ENCODE results near the gene ABCC5. TPM values are rescaled to one million over a fixed set of nuclear protein-coding genes. Genes with fewer than 3 reads are reported as not detected.

The ABCC5 gene
- total RNA-seq, 1 experiment from 2014 or later: 37.6 TPM

GRCh38 chr3:183917776-183918175 lies 99.9 kb downstream of the ABCC5 start:
- Histone ChIP-seq H3K14ac (ENCODE audit: insufficient read depth, low read length) (no peak overlapping the region), H4K20me1 (ENCODE audit: control insufficient read depth, insufficient read depth, insufficient read length) (no peaks in the 10 kb centered on the region), H2BK120ac (ENCODE audit: low read depth, low read length, poor library complexity, severe bottlenecking) (no peak overlapping the region), H3K27ac (ENCODE audit: insufficient read length, low read depth, low read length) (no peak overlapping the region), H2BK20ac (ENCODE audit: low read depth, low read length, poor library complexity, severe bottlenecking) (no peak overlapping the region), H4K91ac (ENCODE audit: insufficient read length, low read depth, low read length) (no peak overlapping the region), H4K5ac (ENCODE audit: insufficient read length, low read depth, low read length) (no peak overlapping the region), H2AK5ac (ENCODE audit: insufficient read length, low read length) (no peak overlapping the region), H3K79me2 (ENCODE audit: insufficient read depth, low read length) (no peaks in the 10 kb centered on the region), H3K56ac (ENCODE audit: insufficient read length, low read depth, low read length) (no peak overlapping the region), H2AFZ (ENCODE audit: low read length) (no peak overlapping the region), H3K79me1 (ENCODE audit: insufficient read depth, low read depth, low read length, poor library complexity, severe bottlenecking) (no peaks in the 10 kb centered on the region), H3K23me2 (ENCODE audit: insufficient read length, low read depth, low read length, poor library complexity, severe bottlenecking) (no peaks in the 10 kb centered on the region), H3K18ac (ENCODE audit: insufficient read length, low read depth, low read length) (no peak overlapping the region), H3K4me1 (ENCODE audit: insufficient read depth, low read length) (no peaks in the 10 kb centered on the region), H3K27me3 (ENCODE audit: insufficient read depth, low read length) (no peaks in the 10 kb centered on the region), H4K8ac (replicated peaks; ENCODE audit: insufficient read length, low read depth, low read length) (no peak overlapping the region), H3K4me2 (ENCODE audit: insufficient read depth, insufficient read length, low read length) (no peak overlapping the region), H3K23ac (ENCODE audit: insufficient read length, low read depth, low read length) (no peak overlapping the region), H2BK12ac (ENCODE audit: insufficient read length, low read depth, low read length) (no peak overlapping the region), H3K9me3 (ENCODE audit: control insufficient read depth, low read depth, low read length) (no peaks in the 10 kb centered on the region), H3K4ac (ENCODE audit: low read depth, low read length) (no peak overlapping the region), H2BK15ac (ENCODE audit: low read depth, low read length) (no peak overlapping the region), H3K9ac (ENCODE audit: extremely low read depth, insufficient read length, low read length) (no peak overlapping the region), H2BK5ac (ENCODE audit: insufficient read length, low read length) (no peak overlapping the region), H3T11ph (ENCODE audit: low read length) (no peak overlapping the region)
- Mint-ChIP-seq H3K9me3 (no peaks in the 10 kb centered on the region), H3K27me3 (ENCODE audit: low read depth) (no peaks in the 10 kb centered on the region), H3K27ac (no peak overlapping the region), H3K4me3 (no peak overlapping the region), H3K4me1 (peaks cover 3 to 4% of the 10 kb centered on the region in 2 experiments; a peak in 1 of 4 replicates), H3K36me3 (ENCODE audit: insufficient read depth in 1 of 3, low read depth in 3 of 3) (peaks cover 5 to 19% (median 8%) of the 10 kb centered on the region in 3 experiments; a peak in 5 of 7 replicates)
- no CpG with 5 or more reads among the region's 4 CpGs for WGBS (ENCODE audit: extremely low coverage, insufficient read length, low lambda C conversion rate)
- DNase-seq: no peak
- no peak for TF ChIP-seq CTCF (conservative IDR thresholded peaks at IDR 0.05)
